ENCODE data around the gene MYOZ3.

DNA sequence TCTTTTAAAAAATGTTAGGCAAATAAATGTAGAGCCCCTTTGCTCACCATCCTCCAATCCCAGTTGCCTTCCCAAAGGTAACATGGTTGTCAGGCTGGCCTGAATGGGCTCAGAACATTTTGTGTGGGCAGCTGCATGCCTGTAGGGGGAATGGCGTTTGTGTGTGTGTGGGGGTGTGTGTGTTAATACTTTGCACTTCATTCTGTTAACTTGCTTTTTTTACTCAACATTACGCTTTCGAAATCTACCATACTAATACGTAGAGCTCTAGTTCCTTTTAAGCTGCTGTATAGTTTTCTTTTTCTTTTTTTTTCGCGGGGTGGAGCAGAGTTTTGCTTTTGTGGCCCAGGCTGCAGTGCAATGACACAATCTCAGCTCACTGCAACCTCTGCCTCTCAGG lies 14.0 kb downstream of the MYOZ3 start:
- TF ChIP-seq, protein P1, sequence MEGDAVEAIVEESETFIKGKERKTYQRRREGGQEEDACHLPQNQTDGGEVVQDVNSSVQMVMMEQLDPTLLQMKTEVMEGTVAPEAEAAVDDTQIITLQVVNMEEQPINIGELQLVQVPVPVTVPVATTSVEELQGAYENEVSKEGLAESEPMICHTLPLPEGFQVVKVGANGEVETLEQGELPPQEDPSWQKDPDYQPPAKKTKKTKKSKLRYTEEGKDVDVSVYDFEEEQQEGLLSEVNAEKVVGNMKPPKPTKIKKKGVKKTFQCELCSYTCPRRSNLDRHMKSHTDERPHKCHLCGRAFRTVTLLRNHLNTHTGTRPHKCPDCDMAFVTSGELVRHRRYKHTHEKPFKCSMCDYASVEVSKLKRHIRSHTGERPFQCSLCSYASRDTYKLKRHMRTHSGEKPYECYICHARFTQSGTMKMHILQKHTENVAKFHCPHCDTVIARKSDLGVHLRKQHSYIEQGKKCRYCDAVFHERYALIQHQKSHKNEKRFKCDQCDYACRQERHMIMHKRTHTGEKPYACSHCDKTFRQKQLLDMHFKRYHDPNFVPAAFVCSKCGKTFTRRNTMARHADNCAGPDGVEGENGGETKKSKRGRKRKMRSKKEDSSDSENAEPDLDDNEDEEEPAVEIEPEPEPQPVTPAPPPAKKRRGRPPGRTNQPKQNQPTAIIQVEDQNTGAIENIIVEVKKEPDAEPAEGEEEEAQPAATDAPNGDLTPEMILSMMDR (IDR thresholded peaks at IDR 0.05): no peak
- TF ChIP-seq POLR2A (IDR thresholded peaks at IDR 0.05): no peak
